Activated T-cell treated with anti-CD3 and anti-CD28 coated beads, Interleukin-2, amount 50 U/mL, for 72 hours (primary cell): ENCODE results near the gene PLA2G12B. TPM values are rescaled to one million over a fixed set of nuclear protein-coding genes. Genes with fewer than 3 reads are reported as not detected.

Experiments used
- ATAC-seq, 2 donors: fragments of 150-1000 bp; cut with Tn5 transposase; replicated peaks in 1 of 2; 2 replicates each; pipeline ENCODE4 v1.10.0; 2021; ENCODE audit warnings: moderate library complexity in 2 of 2, mild to moderate bottlenecking in 1 of 2
- DNase-seq, 2 donors: peaks; one replicate each; pipeline ENCODE4 v3.0.0; 2021 to 2022; ENCODE audit warnings: mixed read lengths in 1 of 2
- H3K27ac Mint-ChIP-seq: one replicate; pipeline ENCODE4 v1.8.0; 2022; ENCODE audit warnings: mild to moderate bottlenecking, moderate library complexity, mixed read lengths
- H3K27me3 Mint-ChIP-seq: one replicate; pipeline ENCODE4 v1.8.0; 2022; ENCODE audit warnings: low read depth, mixed read lengths
- H3K36me3 Mint-ChIP-seq, 2 donors: one replicate each; pipeline ENCODE4 v1.8.0; 2022; ENCODE audit warnings: mixed read lengths in 2 of 2, mild to moderate bottlenecking in 1 of 2; ENCODE audit not compliant: insufficient read depth in 2 of 2
- H3K4me1 Mint-ChIP-seq: one replicate; pipeline ENCODE4 v1.8.0; 2022; ENCODE audit warnings: low read depth, mixed read lengths
- H3K4me3 Mint-ChIP-seq, 2 donors: one replicate each; pipeline ENCODE4 v1.8.0; 2022; ENCODE audit warnings: mild to moderate bottlenecking in 2 of 2, mixed read lengths in 2 of 2, moderate library complexity in 2 of 2
- H3K9me3 Mint-ChIP-seq, 2 donors: one replicate each; pipeline ENCODE4 v1.8.0; 2022; ENCODE audit warnings: mixed read lengths in 2 of 2
- total RNA-seq, 2 donors: library from RNA; stranded (reverse); gene quantifications; one replicate each; pipeline ENCODE4 v1.2.3, GENCODE V29; 2022

The PLA2G12B gene
- total RNA-seq, 2 donors from 2014 or later: not detected

DNA sequence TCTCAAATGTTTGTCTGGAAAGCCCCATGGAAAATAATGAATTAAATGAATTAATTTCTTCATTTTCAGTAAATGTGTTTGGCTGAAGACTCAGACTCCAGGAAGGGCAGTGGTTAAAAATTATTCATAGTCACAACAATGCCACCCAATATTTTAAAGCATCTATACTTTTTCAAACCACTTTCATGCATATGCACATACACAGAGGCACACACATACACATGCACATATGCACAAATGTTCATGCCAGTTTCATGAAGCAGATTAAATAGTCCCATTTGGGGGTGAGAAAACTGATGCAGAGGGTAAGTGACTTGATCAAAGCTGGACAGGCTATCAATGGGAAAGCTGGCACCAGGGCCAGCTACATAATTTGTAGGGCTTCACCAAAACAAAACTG, 1.4 kb upstream of the PLA2G12B start:
- no peaks in the 10 kb centered on the region for H3K36me3 Mint-ChIP-seq
- H3K27ac Mint-ChIP-seq: no peak overlapping the region
- DNase-seq: no peak
- H3K4me1 Mint-ChIP-seq: no peaks in the 10 kb centered on the region
- no peak for ATAC-seq
- H3K27me3 Mint-ChIP-seq: no peaks in the 10 kb centered on the region
- H3K9me3 Mint-ChIP-seq: no peaks in the 10 kb centered on the region
- no peak overlapping the region for H3K4me3 Mint-ChIP-seq

DNA sequence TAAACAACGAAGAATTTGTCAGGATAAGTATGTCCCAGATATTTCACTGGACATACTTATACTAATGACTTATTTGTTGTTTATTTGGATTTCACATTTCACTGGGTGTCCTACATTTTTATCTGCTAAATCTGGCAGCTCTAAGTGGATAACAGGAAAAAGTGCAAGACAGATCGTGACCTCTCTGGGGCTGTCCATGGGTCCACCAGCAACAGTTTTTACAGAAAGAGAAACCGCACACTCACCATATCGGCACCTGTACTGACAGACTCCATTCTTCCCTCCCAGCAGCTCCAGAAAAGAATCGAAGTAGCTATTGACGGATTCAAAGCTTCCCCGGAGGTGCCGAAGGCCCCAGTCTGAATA, 393 bp downstream of the PLA2G12B start:
- H3K4me1 Mint-ChIP-seq: no peaks in the 10 kb centered on the region
- no peaks in the 10 kb centered on the region for H3K27me3 Mint-ChIP-seq
- DNase-seq (no peak), ATAC-seq (no peak)
- no peak overlapping the region for H3K4me3 Mint-ChIP-seq
- no peaks in the 10 kb centered on the region for H3K9me3 Mint-ChIP-seq
- H3K27ac Mint-ChIP-seq: no peak overlapping the region
- H3K36me3 Mint-ChIP-seq: no peaks in the 10 kb centered on the region

DNA sequence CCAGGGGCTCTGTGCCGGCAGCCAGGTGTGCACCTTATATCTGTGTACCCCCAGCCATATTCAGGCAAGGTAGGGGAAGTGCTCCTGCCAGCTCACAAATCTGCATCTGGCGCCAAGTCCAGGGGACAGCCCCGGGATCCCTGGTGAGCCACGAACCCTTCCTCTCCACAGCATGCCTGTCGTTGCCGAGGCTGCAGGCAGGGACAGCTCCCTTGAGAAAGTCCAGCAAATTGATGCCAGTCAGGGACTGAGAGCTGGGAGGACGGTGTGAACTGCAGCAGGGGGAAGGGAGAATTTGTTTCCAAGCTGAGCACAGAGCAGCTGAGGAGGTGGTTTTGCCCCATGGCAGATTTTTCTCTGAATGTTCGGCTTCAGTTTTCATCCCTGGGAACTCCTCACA, 919 bp downstream of the PLA2G12B start:
- Mint-ChIP-seq H3K27me3 (no peaks in the 10 kb centered on the region), H3K4me3 (no peak overlapping the region), H3K27ac (no peak overlapping the region), H3K9me3 (no peaks in the 10 kb centered on the region), H3K4me1 (no peaks in the 10 kb centered on the region), H3K36me3 (no peaks in the 10 kb centered on the region)
- ATAC-seq (no peak), DNase-seq (no peak)

DNA sequence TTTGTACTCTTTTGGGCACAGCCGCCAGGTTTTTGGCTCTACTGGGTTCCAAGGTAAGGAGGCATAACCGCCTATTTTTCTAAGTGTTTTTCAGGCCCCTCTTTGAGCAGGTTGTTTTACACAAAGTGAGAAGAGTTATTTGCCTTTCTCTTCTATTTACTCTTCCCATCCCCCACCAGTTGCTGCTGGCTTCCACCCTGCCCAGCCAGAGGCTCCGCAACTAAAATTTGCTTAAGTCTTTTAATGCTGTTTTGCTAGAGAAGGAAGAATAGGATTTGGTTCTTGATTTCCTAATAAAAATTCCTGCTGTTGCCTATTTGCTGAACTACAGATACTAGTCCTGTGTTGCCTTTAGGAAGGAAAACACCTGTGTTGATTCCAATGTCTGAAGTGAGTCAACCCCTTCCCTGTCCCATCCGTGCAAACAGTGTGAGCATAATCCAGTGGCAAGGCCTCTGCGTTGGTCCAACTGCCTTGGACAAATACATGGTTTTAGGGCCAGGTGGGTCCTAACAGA, 1.9 kb downstream of the PLA2G12B start:
- H3K27ac Mint-ChIP-seq: no peak overlapping the region
- no peaks in the 10 kb centered on the region for H3K36me3 Mint-ChIP-seq
- H3K4me1 Mint-ChIP-seq: no peaks in the 10 kb centered on the region
- DNase-seq: no peak
- ATAC-seq: no peak
- no peak overlapping the region for H3K4me3 Mint-ChIP-seq
- H3K27me3 Mint-ChIP-seq: no peaks in the 10 kb centered on the region
- H3K9me3 Mint-ChIP-seq: no peaks in the 10 kb centered on the region

DNA sequence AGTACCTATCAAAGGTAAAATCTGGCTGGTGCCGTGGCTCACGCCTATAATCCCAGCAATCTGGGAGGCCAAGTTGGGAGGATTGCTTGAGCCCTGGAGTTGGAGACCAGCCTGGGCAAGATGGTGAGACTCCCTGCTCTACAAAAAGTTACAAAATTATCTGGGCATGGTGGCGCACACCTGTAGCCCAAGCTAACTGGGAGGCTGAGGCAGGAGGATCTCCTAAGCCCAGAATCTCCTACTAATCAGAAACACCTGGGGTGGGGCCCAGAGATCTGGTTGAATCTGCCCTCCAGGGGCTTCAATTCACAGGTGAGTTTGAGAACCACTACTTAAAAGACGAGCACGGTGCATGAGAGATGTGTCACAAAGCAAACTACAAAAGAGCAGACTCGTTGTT, 2.4 kb downstream of the PLA2G12B start:
- H3K4me3 Mint-ChIP-seq: no peak overlapping the region

DNA sequence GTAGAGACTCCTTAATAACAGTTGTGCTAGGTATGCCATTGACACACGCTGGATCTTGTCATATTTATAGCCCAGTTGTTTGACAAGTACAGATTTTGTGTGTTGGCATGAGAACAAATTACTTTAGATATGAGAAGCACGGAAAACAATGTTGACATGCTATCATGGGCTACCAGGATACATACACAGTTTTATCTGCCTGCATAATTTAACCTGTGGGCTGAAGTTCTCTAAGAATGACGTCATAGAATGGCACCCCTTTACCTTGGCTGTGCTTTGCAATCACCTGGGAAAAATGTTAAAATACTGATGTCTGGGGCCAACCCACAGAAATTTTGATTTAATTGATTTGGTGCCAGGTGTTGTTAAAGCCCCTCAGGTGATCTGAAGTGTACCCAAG, 2.8 kb downstream of the PLA2G12B start:
- ATAC-seq: no peak
- Mint-ChIP-seq H3K4me3 (no peak overlapping the region), H3K36me3 (no peaks in the 10 kb centered on the region), H3K9me3 (no peaks in the 10 kb centered on the region), H3K27ac (no peak overlapping the region), H3K27me3 (peaks cover 2% of the 10 kb centered on the region), H3K4me1 (no peaks in the 10 kb centered on the region)
- no peak for DNase-seq

More for the DNA sequence above, 2.4 kb downstream of the PLA2G12B start:
- Mint-ChIP-seq H3K9me3 (no peaks in the 10 kb centered on the region), H3K36me3 (no peaks in the 10 kb centered on the region), H3K4me1 (no peaks in the 10 kb centered on the region), H3K27ac (no peak overlapping the region), H3K27me3 (no peaks in the 10 kb centered on the region)
- DNase-seq: no peak
- no peak for ATAC-seq

DNA sequence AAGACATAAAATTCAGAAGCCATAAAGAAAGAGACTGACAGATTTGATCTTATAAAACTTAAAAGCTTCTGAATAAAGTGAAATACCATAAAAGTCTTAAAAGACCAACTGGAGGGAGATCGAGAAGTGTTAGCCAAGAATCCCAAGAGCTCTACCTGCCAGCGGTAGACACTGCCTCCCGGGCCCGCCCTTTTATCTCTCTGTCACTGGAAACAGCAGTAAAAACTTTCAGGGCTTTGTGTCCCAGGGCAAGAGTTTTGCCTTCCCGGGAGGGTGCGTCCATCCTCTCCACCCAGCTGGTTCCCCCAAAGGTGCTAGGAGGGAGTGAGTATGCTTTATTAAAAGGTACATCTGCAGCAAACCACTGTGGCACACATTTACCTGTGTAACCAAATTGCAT, 5.8 kb downstream of the PLA2G12B start:
- Mint-ChIP-seq H3K27ac (no peak overlapping the region), H3K9me3 (no peaks in the 10 kb centered on the region), H3K4me3 (no peak overlapping the region), H3K36me3 (no peaks in the 10 kb centered on the region), H3K4me1 (no peaks in the 10 kb centered on the region), H3K27me3 (peaks cover 20% of the 10 kb centered on the region)
- DNase-seq (no peak), ATAC-seq (no peak)

DNA sequence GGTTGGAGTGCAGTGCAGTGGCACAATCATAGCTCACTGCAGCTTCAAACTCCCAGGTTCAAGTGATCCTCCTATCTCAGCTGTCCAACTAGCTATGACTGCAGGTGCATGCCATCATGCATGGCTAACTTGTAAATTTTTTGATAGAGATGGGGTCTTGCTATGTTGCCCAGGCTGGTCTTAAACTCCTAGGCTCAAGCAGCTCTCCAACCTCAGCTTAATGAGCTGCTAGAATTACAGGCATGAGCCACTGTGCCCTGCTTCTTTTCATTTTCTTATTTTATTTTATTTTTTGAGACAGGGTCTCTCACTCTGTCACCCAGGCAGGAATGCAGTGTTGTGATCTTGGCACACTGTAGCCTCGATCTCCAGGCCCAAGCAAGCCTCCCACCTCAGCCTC, 7.6 kb downstream of the PLA2G12B start:
- Mint-ChIP-seq H3K9me3 (no peaks in the 10 kb centered on the region), H3K36me3 (no peaks in the 10 kb centered on the region), H3K27ac (no peak overlapping the region), H3K27me3 (peaks cover 20% of the 10 kb centered on the region), H3K4me3 (no peak overlapping the region), H3K4me1 (peaks cover 5% of the 10 kb centered on the region)
- no peak for DNase-seq
- no peak for ATAC-seq

DNA sequence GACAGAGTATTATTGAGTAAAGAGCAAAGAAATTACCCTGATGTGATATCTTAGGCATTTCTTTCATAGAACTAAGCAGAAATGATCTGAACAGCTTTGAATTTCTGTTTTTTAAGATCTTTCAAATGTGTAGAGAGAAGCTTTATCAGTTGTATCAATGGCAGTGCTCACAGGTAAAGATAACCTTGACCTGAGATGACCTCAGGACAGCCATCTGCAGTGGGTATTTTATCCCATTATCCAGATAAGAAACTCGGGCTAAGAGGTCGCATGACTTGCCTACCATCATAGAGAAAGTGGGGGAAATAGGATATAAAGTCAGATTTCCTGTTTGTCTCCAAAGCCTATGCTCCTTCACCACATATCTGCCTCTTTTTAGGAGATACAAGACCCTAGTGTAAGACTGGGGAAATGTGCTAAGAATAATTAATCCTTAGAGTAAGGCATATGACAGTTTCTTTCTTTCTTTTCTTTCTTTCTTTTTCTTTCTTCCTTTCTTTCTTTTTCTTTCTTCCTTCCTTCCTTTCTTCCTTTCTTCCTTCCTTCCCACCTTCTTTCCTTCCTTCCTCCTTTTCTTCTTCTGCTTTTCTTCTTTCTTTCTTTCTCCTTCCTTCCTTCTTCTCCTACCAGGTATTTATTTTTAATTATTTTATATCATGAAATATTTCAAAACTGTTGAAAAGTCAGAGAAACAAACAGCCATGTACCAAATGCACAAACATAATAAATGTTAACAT, 10.9 kb downstream of the PLA2G12B start:
- H3K4me1 Mint-ChIP-seq: peaks cover 13% of the 10 kb centered on the region
- H3K9me3 Mint-ChIP-seq: no peaks in the 10 kb centered on the region
- ATAC-seq: no peak
- H3K4me3 Mint-ChIP-seq: no peak overlapping the region
- DNase-seq: no peak
- H3K27me3 Mint-ChIP-seq: peaks cover 20% of the 10 kb centered on the region
- no peak overlapping the region for H3K27ac Mint-ChIP-seq
- H3K36me3 Mint-ChIP-seq: no peaks in the 10 kb centered on the region

DNA sequence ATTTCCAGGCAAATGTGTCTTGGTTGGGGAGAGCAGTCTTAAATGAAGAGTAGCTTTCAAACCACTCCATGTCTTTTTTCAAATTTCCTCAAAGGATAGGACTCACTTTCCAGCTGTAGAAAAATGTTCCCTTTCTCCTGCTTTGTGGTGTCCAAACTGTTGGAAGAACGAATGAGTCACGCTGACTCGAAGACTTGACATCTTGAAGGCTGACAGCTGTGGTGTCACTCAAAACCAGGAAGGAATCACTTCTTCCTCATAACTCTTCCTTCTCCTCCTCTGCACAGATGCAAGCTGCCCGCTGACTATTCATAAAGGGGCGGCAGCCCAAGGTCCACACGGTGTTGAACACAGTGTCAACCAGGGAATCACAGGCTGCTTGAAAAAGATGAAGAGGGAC, 19.2 kb downstream of the PLA2G12B start:
- Mint-ChIP-seq H3K27ac (no peak overlapping the region), H3K27me3 (no peaks in the 10 kb centered on the region), H3K9me3 (no peaks in the 10 kb centered on the region), H3K4me1 (no peaks in the 10 kb centered on the region), H3K4me3 (no peak overlapping the region), H3K36me3 (no peaks in the 10 kb centered on the region)
- DNase-seq (no peak), ATAC-seq (no peak)

DNA sequence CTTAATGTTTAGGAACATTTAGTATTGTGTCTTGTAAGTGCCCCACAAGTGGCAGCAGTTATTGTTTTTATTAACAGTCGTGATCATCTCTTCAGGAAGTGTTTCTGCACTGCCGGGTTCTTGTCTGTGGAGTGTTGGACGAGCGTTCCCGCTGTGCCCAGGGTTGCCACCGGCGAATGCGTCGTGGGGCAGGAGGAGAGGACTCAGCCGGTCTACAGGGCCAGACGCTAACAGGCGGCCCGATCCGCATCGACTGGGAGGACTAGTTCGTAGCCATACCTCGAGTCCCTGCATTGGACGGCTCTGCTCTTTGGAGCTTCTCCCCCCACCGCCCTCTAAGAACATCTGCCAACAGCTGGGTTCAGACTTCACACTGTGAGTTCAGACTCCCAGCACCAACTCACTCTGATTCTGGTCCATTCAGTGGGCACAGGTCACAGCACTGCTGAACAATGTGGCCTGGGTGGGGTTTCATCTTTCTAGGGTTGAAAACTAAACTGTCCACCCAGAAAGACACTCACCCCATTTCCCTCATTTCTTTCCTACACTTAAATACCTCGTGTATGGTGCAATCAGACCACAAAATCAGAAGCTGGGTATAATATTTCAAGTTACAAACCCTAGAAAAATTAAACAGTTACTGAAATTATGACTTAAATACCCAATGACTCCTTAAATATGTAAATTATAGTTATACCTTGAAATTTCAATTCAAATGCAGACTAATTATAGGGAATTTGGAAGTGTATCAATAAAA, 22.2 kb downstream of the PLA2G12B start:
- DNase-seq (no peak), ATAC-seq (no peak)
- Mint-ChIP-seq H3K9me3 (no peaks in the 10 kb centered on the region), H3K4me3 (no peak overlapping the region), H3K36me3 (no peaks in the 10 kb centered on the region), H3K27me3 (no peaks in the 10 kb centered on the region), H3K4me1 (no peaks in the 10 kb centered on the region), H3K27ac (no peak overlapping the region)

DNA sequence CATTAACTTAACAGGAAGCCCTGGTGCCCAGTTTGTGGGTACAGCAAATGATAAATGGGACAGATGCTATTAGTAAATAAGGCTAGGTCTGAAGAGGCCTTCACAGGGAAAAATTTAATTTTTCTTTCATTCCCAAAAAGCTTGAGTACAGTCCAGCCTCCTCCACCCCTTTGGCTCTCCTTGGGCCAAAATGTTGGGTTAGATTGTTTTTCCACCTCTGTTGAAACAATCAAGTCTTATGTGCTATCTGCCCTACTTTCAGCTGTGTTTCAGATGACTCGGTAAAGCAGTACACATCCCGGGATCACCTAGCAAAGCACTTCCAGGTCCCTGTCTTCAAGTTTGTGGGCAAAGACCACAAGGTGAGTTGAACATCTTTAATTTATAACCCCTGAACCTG, 24.3 kb downstream of the PLA2G12B start:
- ATAC-seq: no peak
- H3K36me3 Mint-ChIP-seq: no peaks in the 10 kb centered on the region

DNA sequence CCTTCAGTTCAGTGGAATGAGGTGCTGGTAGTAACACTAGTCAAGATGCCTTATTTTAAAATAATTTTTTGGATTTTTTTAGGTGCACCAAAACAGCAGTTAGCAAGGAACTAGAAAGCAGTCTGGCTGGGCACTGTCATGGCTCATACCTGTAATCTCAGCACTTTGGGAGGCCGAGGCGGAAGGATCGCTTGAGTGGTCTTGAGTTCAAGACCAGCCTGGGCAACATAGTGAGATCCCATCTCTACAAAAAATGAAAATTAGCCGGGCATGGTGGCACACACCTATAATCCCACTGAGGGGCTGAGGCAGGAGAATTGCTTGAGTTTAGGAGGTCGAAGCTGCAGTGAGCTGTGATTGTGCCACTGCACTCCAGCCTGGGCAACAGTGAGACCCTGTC, 25.8 kb downstream of the PLA2G12B start:
- Mint-ChIP-seq H3K9me3 (no peaks in the 10 kb centered on the region), H3K27ac (no peak overlapping the region)
- ATAC-seq: no peak

More for the DNA sequence above, 24.3 kb downstream of the PLA2G12B start:
- H3K9me3 Mint-ChIP-seq: no peaks in the 10 kb centered on the region
- H3K4me1 Mint-ChIP-seq: no peaks in the 10 kb centered on the region
- H3K4me3 Mint-ChIP-seq: no peak overlapping the region
- H3K27ac Mint-ChIP-seq: no peak overlapping the region
- no peaks in the 10 kb centered on the region for H3K27me3 Mint-ChIP-seq
- DNase-seq: no peak

More for the DNA sequence above, 25.8 kb downstream of the PLA2G12B start:
- no peaks in the 10 kb centered on the region for H3K36me3 Mint-ChIP-seq
- H3K4me1 Mint-ChIP-seq: no peaks in the 10 kb centered on the region
- DNase-seq: no peak
- H3K27me3 Mint-ChIP-seq: no peaks in the 10 kb centered on the region
- H3K4me3 Mint-ChIP-seq: no peak overlapping the region
